Thoracic aorta (tissue), 2 donors: ENCODE data around the gene CLN3. TPM values are rescaled to one million over a fixed set of nuclear protein-coding genes. Genes with fewer than 3 reads are reported as not detected.

Experiments used
- total RNA-seq, 2 donors: library from RNA; depleted of rRNA; stranded (reverse); fragments of >200 nt; gene quantifications; one replicate each; pipeline versions ENCODE4 v1.1.0 to v1.2.3, GENCODE V29; 2016

Gene CLN3
- total RNA-seq, 2 donors from 2014 or later: 16.9 to 25.2 TPM

Other genes starting within 250 kb of the CLN3 start
- under 1 TPM; 0.81 to 0.92 TPM for gene SBK1, start 199.5 kb downstream of the CLN3 start, total RNA-seq
- 1 to 10 TPM; 2.2 to 8.2 TPM for gene NPIPB6, start 128.6 kb downstream of the CLN3 start, total RNA-seq
- 100 to 1,000 TPM in 1 of 2 donors, 10 to 100 TPM in 1; 72.4 to 107 TPM for gene EIF3CL, start 88.2 kb downstream of the CLN3 start, total RNA-seq
- gene NPIPB7, start 19.7 kb downstream of the CLN3 start, total RNA-seq: not detected
- gene APOBR, start 2.6 kb upstream of the CLN3 start, total RNA-seq: 1 to 10 TPM; 1.1 to 3.4 TPM
- gene IL27, start 14.8 kb upstream of the CLN3 start, total RNA-seq: 1 to 10 TPM in 1 of 2 donors, under 1 TPM in 1; 0.68 to 2.5 TPM
- 10 to 100 TPM; 17.7 to 53.5 TPM for gene NUPR1, start 46.9 kb upstream of the CLN3 start, total RNA-seq
- gene SGF29, start 61.8 kb upstream of the CLN3 start, total RNA-seq: 10 to 100 TPM; 17.8 to 26.9 TPM
- not detected for gene SULT1A2, start 105.0 kb upstream of the CLN3 start, total RNA-seq
- 10 to 100 TPM in 1 of 2 donors, 1 to 10 TPM in 1; 7.0 to 27.2 TPM for gene SULT1A1, start 118.0 kb upstream of the CLN3 start, total RNA-seq
- gene NPIPB8, start 146.0 kb upstream of the CLN3 start, total RNA-seq: not detected
- gene EIF3C, start 219.4 kb upstream of the CLN3 start, total RNA-seq: 100 to 1,000 TPM; 167 to 206 TPM